Ramos (cell line): ENCODE results near the gene DDHD1.
"Not testable (repeated sequence)": the region's sequence is repeated elsewhere in the genome, so short reads cannot be mapped to it uniquely, and the experiment has no call there.

ENCODE experiments used
- in situ Hi-C: fragments of 300-500 bp; cut with MboI; formaldehyde crosslinking; loops from one replicate; pipeline ENCODE4 v1.14.3; 2022; ENCODE audit warnings: low sequenced_read_pairs; ENCODE audit not compliant: unreplicated experiment

DDHD1 gene

GRCh38 chr14:53153702-53154112 lies 584 bp upstream of the DDHD1 start:
- in situ Hi-C loops: no loop called here

- in situ Hi-C loops: no loop called here
Measured at GRCh38 chr14:53152184-53152886, 788 bp downstream of the DDHD1 start.

DNA sequence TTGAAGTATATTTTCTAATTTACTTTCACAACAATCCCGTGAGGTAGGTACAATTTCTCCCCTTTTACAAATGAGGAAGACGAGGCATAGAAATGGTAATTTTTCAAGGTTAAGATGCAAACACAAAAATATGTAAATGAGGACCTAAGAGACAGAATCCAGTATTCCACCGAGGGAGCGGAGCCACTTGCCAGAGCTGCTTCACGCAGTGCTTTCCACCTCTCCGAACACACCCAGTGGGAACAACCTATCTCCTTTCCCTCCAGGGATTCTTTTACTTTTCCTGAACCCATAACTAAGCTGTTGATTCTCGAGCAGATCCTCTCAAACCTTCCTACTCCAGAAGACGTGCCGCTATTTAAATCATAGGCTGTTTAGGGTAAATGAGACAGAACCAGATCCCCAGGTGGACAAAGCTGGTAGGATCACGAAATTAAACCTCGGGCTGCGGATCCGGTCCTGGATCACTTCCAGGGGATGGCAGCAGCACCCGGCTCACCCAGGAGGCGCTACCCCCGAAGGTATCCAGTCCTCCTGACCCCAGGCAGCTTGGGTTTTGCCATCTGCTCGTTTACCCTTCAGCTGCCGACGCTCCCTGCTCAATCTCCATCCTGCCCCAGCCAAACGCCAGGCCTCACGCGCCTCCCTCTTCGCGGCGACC lies 1.5 kb downstream of the DDHD1 start:
- in situ Hi-C loops: no loop called here

DNA sequence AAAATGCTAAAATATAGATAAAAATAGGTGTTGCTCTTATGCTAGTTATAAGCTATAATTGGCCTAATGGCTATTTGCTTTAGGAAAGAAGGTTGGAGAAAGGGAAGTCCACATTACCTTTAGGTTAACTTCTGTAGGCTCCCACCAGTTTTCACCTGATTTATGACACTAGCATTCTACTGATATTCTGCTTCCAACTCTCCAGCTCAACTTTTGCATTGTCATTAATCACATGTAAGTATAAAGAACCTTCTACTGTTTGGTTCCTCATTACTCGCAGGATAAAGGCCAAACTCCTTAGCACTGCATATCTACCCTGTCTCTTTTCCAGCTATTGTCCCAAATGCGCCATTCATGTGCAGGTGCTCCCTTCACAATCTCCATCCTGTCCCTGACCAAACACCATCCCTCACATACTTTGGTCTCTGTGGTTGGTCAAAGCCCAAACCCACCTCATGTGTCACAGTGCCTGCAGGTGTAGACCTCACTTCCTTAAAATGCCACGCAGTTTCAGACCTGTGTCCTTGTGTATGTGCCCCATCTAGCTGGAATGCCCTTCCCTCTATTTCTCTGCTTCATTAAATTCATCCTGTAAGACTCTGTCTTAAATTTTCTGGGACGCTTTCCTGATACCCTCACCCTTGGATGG lies 3.3 kb downstream of the DDHD1 start:
- in situ Hi-C loops: no loop called here

DNA sequence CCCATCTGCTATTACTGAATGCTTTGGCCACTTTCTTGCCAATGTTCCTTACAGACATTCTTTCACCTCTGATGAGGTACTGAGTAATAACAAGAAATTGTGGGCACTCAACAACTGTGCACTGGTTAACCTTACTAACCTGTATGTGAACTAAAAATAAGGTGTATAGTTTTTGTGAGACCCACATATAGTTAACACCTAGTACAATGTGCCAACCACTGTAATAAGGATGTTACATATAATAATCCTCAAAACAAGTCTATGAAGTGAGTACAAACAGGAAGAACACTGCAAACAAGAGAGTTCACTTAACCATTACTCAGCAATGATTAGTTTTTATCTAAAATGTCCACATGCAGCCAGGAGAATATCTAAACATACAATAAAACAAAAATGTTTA lies 4.5 kb downstream of the DDHD1 start:
- in situ Hi-C loops: no loop called here

- in situ Hi-C loops: no loop called here
Measured at GRCh38 chr14:53147893-53148292, 5.2 kb downstream of the DDHD1 start.

DNA sequence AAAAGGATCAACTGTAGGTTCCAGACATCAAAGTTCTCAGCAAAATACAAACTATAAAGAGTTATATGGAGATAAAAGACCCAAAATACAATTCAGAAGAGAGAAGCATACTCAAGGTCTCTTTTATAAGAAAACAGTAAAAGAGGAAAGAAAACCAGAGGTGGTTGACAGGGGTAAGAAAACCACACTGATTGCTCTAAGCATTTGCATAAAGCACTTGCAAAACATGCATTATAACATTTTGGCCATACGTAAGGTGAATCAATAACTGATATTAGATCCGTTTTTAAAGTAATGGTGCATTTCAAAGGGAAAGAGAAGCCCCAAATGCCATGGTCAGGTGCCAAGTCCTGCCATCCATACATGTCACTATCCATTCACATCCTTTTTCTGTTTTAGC lies 5.9 kb downstream of the DDHD1 start:
- in situ Hi-C loops: no loop called here

GRCh38 chr14:53146739-53147138 lies 6.4 kb downstream of the DDHD1 start:
- in situ Hi-C loops: no loop called here

- in situ Hi-C loops: no loop called here
Measured at GRCh38 chr14:53144244-53144643, 8.9 kb downstream of the DDHD1 start.

GRCh38 chr14:53140585-53140984 lies 12.5 kb downstream of the DDHD1 start:
- in situ Hi-C loops: no loop called here

DNA sequence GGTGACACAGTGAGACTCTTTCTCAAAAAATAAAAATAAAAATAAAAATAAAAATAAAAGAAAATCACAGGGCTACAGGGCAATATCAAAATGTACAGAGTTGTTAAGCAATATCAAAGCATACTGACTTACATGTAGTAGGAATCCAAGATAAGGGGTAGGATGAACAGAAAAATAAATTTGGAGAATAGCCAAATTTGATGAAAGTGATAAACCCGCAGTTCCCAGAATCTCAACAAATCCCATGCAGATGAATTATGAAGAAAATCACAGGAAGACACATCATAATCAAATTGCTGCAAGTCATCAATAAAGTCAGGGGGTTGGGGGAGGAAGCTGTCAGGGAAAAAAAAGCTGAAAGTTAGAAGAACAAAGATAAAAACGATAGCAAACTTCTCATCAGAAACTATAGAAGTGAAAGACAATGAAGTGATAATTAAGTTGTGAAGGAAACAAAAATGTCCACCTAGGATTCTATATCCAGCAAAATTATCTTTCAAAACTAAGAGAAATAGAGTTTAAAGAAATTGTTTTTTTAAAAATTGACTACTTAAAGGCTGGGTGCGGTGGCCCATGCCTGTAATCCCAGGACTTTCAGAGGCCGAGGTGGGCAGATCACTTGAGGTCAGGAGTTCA lies 15.4 kb downstream of the DDHD1 start:
- in situ Hi-C loops: no loop called here

DNA sequence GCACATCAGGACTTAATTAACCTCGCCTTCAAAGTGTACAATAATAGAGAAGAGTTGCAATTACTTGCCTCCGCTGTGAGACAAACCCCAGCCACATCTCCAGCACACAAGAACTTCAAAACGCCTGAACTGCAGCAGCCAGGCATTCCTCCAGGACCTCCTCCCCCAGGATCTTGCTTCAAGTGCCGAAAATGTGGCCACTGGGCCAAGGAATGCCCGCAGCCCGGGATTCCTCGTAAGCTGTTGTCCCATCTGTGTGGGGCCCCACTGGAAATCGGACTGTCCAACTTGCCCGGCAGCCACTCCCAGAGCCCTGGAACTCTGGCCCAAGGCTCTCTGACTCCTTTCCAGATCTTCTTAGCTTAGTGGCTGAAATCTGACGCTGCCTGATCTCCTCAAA lies 22.6 kb downstream of the DDHD1 start:
- in situ Hi-C loops: not testable (repeated sequence)

GRCh38 chr14:53128303-53129028 lies 24.7 kb downstream of the DDHD1 start:
- in situ Hi-C loops: no loop called here

DNA sequence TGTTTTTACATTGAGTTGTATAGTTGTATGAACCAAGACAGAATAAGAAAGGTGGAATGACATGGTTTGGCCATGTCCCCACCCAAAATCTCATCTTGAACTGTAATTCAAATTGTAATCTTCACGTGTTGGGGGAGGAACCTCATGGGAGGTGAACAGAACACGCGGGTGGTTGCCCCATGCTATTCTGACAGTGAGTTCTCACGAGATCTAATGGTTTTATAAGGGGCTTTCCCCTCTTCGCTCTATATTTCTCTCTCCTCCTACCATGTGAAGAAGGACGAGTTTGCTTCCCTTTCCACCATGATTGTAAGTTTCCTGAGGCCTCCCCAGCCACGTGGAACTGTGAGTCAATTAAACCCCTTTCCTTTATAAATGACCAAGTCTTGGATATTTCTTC lies 25.3 kb downstream of the DDHD1 start:
- in situ Hi-C loops: no loop called here

DNA sequence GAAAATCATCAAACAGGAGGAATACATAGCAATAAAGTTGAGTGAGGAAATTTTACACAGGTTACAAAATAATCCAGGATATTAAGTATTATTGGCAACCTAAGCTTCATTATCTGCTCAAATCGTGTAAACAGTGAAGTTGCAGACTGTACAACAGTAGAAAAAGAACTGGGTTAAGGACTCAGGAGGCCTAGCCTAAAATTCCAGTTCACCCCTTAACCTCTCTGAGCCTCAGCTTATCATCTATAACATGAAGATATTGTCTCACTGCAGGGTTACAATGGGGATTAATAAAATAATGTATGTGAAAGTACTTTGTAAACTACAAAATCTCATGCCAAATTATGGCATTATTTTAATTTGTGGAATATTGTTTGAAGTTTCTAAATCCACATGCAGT lies 26.0 kb downstream of the DDHD1 start:
- in situ Hi-C loops: no loop called here

GRCh38 chr14:53126731-53127130 lies 26.4 kb downstream of the DDHD1 start:
- in situ Hi-C loops: no loop called here

- in situ Hi-C loops: no loop called here
Measured at GRCh38 chr14:53124786-53125185, 28.3 kb downstream of the DDHD1 start.

- in situ Hi-C loops: not testable (repeated sequence)
Measured at GRCh38 chr14:53121419-53121818, 31.7 kb downstream of the DDHD1 start.

DNA sequence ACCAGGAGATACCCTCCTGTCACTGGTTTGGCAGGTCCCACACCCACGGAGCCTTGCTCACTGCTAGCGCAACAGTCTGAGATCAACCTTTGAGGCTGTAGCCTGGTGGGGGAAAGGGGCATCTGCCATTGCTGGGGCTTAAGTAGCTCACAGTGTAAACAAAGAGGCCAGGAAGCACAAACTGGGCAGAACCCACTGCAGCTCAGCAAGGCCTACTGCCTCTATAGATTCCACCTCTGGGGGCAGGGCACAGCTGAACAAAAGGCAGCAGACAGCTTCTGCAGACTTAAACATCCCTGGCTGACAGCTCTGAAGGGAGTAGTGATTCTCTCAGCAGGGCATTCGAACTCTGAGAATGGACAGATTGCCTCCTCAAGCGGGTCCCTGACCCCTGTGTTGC lies 35.6 kb downstream of the DDHD1 start:
- in situ Hi-C loops: not testable (repeated sequence)

GRCh38 chr14:53113989-53114388 lies 39.1 kb downstream of the DDHD1 start:
- in situ Hi-C loops: no loop called here
